ENCODE measurements around the gene SMIM29. TPM values are rescaled to one million over a fixed set of nuclear protein-coding genes. Genes with fewer than 3 reads are reported as not detected.
"Not testable (repeated sequence)": the region's sequence is repeated elsewhere in the genome, so short reads cannot be mapped to it uniquely, and the experiment has no call there.

SMIM29 gene
- total and polyA plus RNA-seq, 2 donors (not counting 1 experiment from before 2014, with no cell fraction given) = 43.6 to 106 TPM

DNA sequence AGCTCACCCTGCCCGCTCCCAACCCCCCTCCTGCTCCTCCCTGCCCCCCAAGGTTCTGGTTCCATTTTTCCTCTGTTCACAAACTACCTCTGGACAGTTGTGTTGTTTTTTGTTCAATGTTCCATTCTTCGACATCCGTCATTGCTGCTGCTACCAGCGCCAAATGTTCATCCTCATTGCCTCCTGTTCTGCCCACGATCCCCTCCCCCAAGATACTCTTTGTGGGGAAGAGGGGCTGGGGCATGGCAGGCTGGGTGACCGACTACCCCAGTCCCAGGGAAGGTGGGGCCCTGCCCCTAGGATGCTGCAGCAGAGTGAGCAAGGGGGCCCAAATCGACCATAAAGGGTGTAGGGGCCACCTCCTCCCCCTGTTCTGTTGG lies 3.1 kb downstream of the SMIM29 start:
- H3K9me3 ChIP-seq (ENCODE audit: control extremely low read depth in 1 of 3, control insufficient read depth in 2 of 3, insufficient read depth in 1 of 3, low read length in 2 of 3); H3K4me3 ChIP-seq (ENCODE audit: control extremely low read depth in 1 of 5, extremely low read depth in 1 of 5, insufficient read depth in 1 of 5, low read depth in 2 of 5, low read length in 4 of 5); H3K4me3 Mint-ChIP-seq; DNase-seq; H3K9me3 Mint-ChIP-seq (ENCODE audit: insufficient read depth); H3K9ac ChIP-seq (ENCODE audit: low read length); H3K27me3 Mint-ChIP-seq; POLR2A ChIA-PET; ATAC-seq (ENCODE audit: low read depth); H3K27me3 ChIP-seq (replicated peaks in 1 of 4; ENCODE audit: control extremely low read depth in 1 of 4, control insufficient read depth in 3 of 4, insufficient read depth in 4 of 4, low read length in 3 of 4); H2AFZ ChIP-seq (ENCODE audit: insufficient read depth, low read depth, low read length, poor library complexity, severe bottlenecking); H3K4me2 ChIP-seq (replicated peaks; ENCODE audit: low read depth, low read length, poor library complexity, severe bottlenecking): not testable (repeated sequence)
- intact Hi-C loops (cut with micrococcal nuclease) = loop anchor here (5.0 kb wide), 2 partner anchors 72 to 458 kb away; partner anchors contain the start of gene LEMD2
- H3K36me3 ChIP-seq (replicated peaks in 1 of 2; ENCODE audit: control extremely low read depth in 1 of 2, control insufficient read depth in 1 of 2, extremely low read depth in 1 of 2, insufficient read depth in 2 of 2, low read length in 1 of 2) = peaks cover 0 to 39% of the 10 kb centered on the region in 2 experiments
- H3K4me1 Mint-ChIP-seq = peaks cover 51% of the 10 kb centered on the region
- peaks cover 14 to 32% of the 10 kb centered on the region in 2 donors for H3K4me1 ChIP-seq (ENCODE audit: control insufficient read depth in 2 of 2, insufficient read depth in 2 of 2, low read length in 2 of 2)
- peak overlapping the region in 1 of 2 donors; percentile 93 for H3K27ac ChIP-seq (ENCODE audit: low read length in 2 of 2)
- peaks cover 20% of the 10 kb centered on the region for H3K79me2 ChIP-seq (ENCODE audit: control insufficient read depth, insufficient read depth, low read length)
- peak overlapping the region; percentile 47 for H3K27ac Mint-ChIP-seq
- CTCF ChIA-PET = interaction anchor here (0.6 to 5.8 kb wide), 7 partner anchors 9 to 172 kb away, joined by 3 to 261 read pairs (median 10); partner anchors contain the start of gene HMGA1
- peaks cover 39% of the 10 kb centered on the region for H4K20me1 ChIP-seq (ENCODE audit: control insufficient read depth, insufficient read depth, low read length, poor library complexity, severe bottlenecking)
- no CpG with 5 or more reads among the region's 7 CpGs for WGBS (ENCODE audit: insufficient coverage)

DNA sequence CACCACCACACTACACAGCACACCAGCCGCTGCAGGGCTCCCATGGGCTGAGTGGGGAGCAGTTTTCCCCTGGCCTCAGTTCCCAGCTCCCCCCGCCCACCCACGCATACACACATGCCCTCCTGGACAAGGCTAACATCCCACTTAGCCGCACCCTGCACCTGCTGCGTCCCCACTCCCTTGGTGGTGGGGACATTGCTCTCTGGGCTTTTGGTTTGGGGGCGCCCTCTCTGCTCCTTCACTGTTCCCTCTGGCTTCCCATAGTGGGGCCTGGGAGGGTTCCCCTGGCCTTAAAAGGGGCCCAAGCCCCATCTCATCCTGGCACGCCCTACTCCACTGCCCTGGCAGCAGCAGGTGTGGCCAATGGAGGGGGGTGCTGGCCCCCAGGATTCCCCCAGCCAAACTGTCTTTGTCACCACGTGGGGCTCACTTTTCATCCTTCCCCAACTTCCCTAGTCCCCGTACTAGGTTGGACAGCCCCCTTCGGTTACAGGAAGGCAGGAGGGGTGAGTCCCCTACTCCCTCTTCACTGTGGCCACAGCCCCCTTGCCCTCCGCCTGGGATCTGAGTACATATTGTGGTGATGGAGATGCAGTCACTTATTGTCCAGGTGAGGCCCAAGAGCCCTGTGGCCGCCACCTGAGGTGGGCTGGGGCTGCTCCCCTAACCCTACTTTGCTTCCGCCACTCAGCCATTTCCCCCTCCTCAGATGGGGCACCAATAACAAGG lies 3.6 kb downstream of the SMIM29 start:
- CTCF ChIA-PET = interaction anchor here (0.7 to 5.6 kb wide), 6 partner anchors 13 to 170 kb away, joined by 3 to 86 read pairs (median 9); no protein-coding TSS in a partner anchor
- H3K36me3 ChIP-seq (replicated peaks in 1 of 2; ENCODE audit: control extremely low read depth in 1 of 2, control insufficient read depth in 1 of 2, extremely low read depth in 1 of 2, insufficient read depth in 2 of 2, low read length in 1 of 2) = peaks cover 0 to 41% of the 10 kb centered on the region in 2 experiments
- H3K27me3 Mint-ChIP-seq = not testable (repeated sequence)

More for the DNA sequence above, 3.6 kb downstream of the SMIM29 start:
- DNase-seq; H2AFZ ChIP-seq (ENCODE audit: insufficient read depth, low read depth, low read length, poor library complexity, severe bottlenecking); H3K4me3 ChIP-seq (ENCODE audit: control extremely low read depth in 1 of 5, extremely low read depth in 1 of 5, insufficient read depth in 1 of 5, low read depth in 2 of 5, low read length in 4 of 5); H3K9me3 Mint-ChIP-seq (ENCODE audit: insufficient read depth); H3K4me3 Mint-ChIP-seq; H3K27me3 ChIP-seq (replicated peaks in 1 of 4; ENCODE audit: control extremely low read depth in 1 of 4, control insufficient read depth in 3 of 4, insufficient read depth in 4 of 4, low read length in 3 of 4); H3K4me2 ChIP-seq (replicated peaks; ENCODE audit: low read depth, low read length, poor library complexity, severe bottlenecking); ATAC-seq (ENCODE audit: low read depth); H3K27ac ChIP-seq (ENCODE audit: low read length in 2 of 2); H3K9ac ChIP-seq (ENCODE audit: low read length); POLR2A ChIA-PET; H3K9me3 ChIP-seq (ENCODE audit: control extremely low read depth in 1 of 3, control insufficient read depth in 2 of 3, insufficient read depth in 1 of 3, low read length in 2 of 3): not testable (repeated sequence)
- peaks cover 14 to 33% of the 10 kb centered on the region in 2 donors for H3K4me1 ChIP-seq (ENCODE audit: control insufficient read depth in 2 of 2, insufficient read depth in 2 of 2, low read length in 2 of 2)
- intact Hi-C loops (cut with micrococcal nuclease) = loop anchor here (5.0 kb wide), 2 partner anchors 72 to 458 kb away; partner anchors contain the start of gene LEMD2
- peak overlapping the region; percentile 47 for H3K27ac Mint-ChIP-seq
- peaks cover 45% of the 10 kb centered on the region for H4K20me1 ChIP-seq (ENCODE audit: control insufficient read depth, insufficient read depth, low read length, poor library complexity, severe bottlenecking)
- H3K4me1 Mint-ChIP-seq = peaks cover 52% of the 10 kb centered on the region
- H3K79me2 ChIP-seq (ENCODE audit: control insufficient read depth, insufficient read depth, low read length) = peaks cover 25% of the 10 kb centered on the region
- WGBS (ENCODE audit: insufficient coverage) = 93% methylated on average over 4 of the region's 13 CpGs
